Thyroid gland (tissue), 4 donors: ENCODE measurements around the gene ABCC6. TPM values are rescaled to one million over a fixed set of nuclear protein-coding genes. Genes with fewer than 3 reads are reported as not detected.
"Not testable (repeated sequence)": the region's sequence is repeated elsewhere in the genome, so short reads cannot be mapped to it uniquely, and the experiment has no call there.

Experiments used
- DNase-seq, 2 donors: peaks; one replicate each; pipeline ENCODE4 v3.0.0-alpha.2; 2019
- H3K27ac ChIP-seq, 3 donors: fragments of 200-600 bp; sonication (generic); 1 replicate in 2 of 3; 2 replicates in 1 of 3; pipeline ENCODE4 v1.5.1; 2016 to 2019; ENCODE audit warnings: mild to moderate bottlenecking in 1 of 3, moderate library complexity in 1 of 3
- H3K27me3 ChIP-seq: fragments of 200-600 bp; sonication (generic); one replicate; pipeline ENCODE4 v1.5.1; 2019
- H3K36me3 ChIP-seq, 2 donors: fragments of 200-600 bp; sonication (generic); one replicate each; pipeline ENCODE4 v1.5.1; 2016 to 2019
- H3K4me1 ChIP-seq, 2 donors: fragments of 200-600 bp; sonication (generic); one replicate each; pipeline ENCODE4 v1.5.1; 2017 to 2019
- H3K4me3 ChIP-seq, 3 donors: fragments of 200-600 bp; sonication (generic); replicated peaks in 1 of 3; 1 replicate in 2 of 3; 2 replicates in 1 of 3; pipeline ENCODE4 v1.5.1; 2016; ENCODE audit warnings: mild to moderate bottlenecking in 1 of 3
- H3K9me3 ChIP-seq: fragments of 200-600 bp; sonication (generic); one replicate; pipeline ENCODE4 v1.5.1; 2017
- WGBS, 2 donors: methylation state at CpG; one replicate each; pipeline ENCODE4 v1.1.5; 2017; 5-methylcytosine and 5-hydroxymethylcytosine counted together
- intact Hi-C: fragments of 100-400 bp; cut with DNase I; formaldehyde crosslinking; loops from one replicate; pipeline ENCODE4 v1.15.1; 2023
- total RNA-seq, 4 donors: library from RNA; depleted of rRNA; stranded (reverse); fragments of >200 nt; gene quantifications; one replicate each; pipeline ENCODE4 v1.2.3, GENCODE V29; 2016

Gene ABCC6
- 10 to 100 TPM in 3 of 4 donors, 1 to 10 TPM in 1; 4.8 to 17.7 (median 12.3) TPM for total RNA-seq

DNA sequence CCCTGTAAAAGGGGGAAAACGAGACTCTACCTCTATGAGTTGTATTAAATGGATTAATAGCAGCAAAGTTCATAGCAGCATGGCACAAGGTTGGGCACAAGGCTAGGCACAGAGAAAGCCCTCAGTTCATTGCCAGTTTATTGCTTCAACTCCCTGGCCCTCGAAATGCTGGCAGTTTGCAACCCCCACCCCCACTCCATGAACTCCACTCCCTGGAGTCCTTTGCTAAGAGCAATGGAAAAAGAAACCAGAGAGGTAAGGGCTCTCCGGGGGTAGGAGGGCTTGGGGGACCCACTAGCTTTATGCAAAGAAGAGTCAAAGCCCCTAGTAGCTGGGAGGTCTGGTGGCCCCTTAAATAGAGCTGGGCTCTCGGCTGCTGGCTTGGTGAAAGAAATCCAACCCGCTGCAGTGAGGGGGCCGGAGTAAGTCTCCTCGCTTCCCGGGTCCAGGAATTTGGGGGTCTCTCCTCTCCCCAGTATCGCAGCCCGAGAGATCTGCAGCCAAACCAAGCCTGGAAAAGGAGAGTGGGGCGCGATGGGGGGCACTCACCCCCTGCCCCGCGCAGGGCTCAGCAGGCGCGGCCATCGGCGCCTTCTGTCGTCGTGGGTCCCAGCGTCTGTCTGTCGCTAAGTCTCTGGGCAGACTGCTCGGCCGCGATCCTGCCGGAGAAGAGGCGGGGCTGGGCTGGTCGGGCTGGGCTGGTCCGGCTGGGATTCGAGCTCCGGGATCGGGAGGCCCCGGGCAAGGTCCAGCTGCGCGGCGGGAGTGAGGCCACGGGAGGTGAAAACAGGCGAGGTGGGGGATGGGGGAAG is at the start of gene ABCC6:
TSS of gene ABCC6 (minus strand) at position 645 of the 812 bp plus-strand sequence. CDS start at position 585, 60 bp downstream.
- H3K27me3 ChIP-seq, H3K27ac ChIP-seq, intact Hi-C loops, H3K9me3 ChIP-seq, DNase-seq, H3K4me1 ChIP-seq, H3K36me3 ChIP-seq: not testable (repeated sequence)
- peak within 1 kb of the TSS in 1 of 3 donors; percentile 21 for H3K4me3 ChIP-seq
- 7 to 16% methylated on average over 4 to 8 of the region's 38 CpGs for WGBS, 2 donors

DNA sequence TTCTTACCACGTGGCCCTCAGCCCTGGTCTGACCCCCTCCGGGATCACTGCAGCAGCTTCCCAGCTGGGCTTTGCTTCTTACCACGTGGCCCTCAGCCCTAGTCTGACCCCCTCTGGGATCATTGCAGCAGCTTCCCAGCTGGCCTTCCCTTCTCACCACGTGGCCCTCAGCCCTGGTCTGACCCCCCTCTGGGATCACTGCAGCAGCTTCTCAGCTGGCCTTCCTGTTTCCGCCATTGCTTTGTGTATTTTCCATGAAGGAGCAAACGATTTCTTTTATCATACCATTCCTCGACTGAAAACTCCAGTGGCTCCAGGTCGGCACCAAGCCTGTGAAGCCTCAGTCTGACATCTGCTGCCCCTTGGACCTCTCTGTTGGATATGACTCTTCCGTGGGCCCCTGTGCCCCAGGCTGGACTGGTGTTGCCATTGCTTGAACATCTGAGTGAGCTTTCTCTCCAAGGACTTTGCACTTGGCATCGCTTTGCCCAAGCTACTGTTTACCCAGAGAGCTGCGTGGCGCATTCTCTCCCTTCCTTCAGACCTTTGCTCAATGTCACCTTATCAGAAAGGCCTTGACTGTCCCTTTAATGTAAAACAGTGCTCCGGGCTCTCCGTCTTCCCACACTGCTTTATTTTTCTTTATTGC is 49.4 kb upstream of the ABCC6 start:
- no CpG with 5 or more reads among the region's 14 CpGs for WGBS, 2 donors
- H3K4me1 ChIP-seq, H3K4me3 ChIP-seq, H3K9me3 ChIP-seq, H3K27ac ChIP-seq, H3K27me3 ChIP-seq, H3K36me3 ChIP-seq, DNase-seq, intact Hi-C loops: not testable (repeated sequence)

DNA sequence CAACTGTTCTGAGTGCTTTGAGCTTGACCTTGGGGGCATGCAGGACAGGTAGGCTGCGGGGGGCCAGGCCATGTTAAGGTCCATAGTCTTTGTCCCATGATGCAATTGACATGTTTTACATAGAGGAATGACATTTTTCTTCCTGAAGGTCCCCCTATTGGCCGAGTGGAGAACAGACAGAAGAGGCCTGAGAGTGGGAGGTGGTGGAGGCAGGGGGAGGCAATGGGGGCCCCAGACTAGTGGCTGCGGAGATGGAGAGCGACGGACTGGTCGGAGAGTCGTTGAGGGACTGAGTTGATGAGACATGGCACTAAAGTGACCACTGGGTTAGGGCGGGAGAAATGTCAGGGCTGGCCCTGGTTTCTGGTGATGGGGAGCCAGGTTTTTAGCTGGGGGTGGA is 48.4 kb upstream of the ABCC6 start:
- H3K27me3 ChIP-seq, H3K27ac ChIP-seq, H3K9me3 ChIP-seq, DNase-seq, H3K36me3 ChIP-seq, H3K4me1 ChIP-seq, intact Hi-C loops, H3K4me3 ChIP-seq: not testable (repeated sequence)
- no CpG with 5 or more reads among the region's 8 CpGs for WGBS, 2 donors

- intact Hi-C loops, H3K4me1 ChIP-seq, H3K27ac ChIP-seq, H3K4me3 ChIP-seq, H3K36me3 ChIP-seq, H3K9me3 ChIP-seq, H3K27me3 ChIP-seq, DNase-seq: not testable (repeated sequence)
- WGBS, 2 donors, result 96 to 98% methylated on average over 5 to 9 of the region's 10 CpGs
Observed at GRCh38 chr16:16268185-16268808, 45.0 kb upstream of the ABCC6 start.

GRCh38 chr16:16267708-16268107 is 44.4 kb upstream of the ABCC6 start:
- H3K9me3 ChIP-seq, intact Hi-C loops, DNase-seq, H3K27ac ChIP-seq, H3K4me3 ChIP-seq, H3K36me3 ChIP-seq, H3K27me3 ChIP-seq, H3K4me1 ChIP-seq: not testable (repeated sequence)
- no CpG with 5 or more reads among the region's 3 CpGs for WGBS, 2 donors

DNA sequence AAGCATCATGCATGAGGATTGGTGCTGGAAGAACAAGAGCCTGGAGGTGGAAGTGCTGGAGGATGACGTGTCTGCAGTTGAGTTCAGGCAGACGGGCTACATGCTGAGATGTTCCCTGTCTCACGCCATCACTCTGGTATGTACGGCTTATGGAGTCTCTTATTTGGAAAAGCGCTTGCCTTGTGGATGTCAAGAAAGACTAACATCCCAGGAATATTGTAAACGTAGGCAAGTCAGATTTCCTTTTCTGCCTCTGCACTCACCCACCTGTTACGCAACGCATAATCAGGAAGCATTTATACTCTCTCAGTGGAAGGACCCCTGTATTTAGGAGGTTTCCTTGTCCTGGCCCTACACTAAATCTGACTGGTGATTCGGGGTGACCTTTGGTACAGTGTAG is 41.8 kb upstream of the ABCC6 start:
- H3K36me3 ChIP-seq, DNase-seq, intact Hi-C loops, H3K9me3 ChIP-seq, H3K4me1 ChIP-seq, H3K4me3 ChIP-seq, H3K27me3 ChIP-seq, H3K27ac ChIP-seq: not testable (repeated sequence)
- 94% methylated on average over 5 to 7 of the region's 9 CpGs for whole genome bisulfite sequencing, 2 donors

- H3K27me3 ChIP-seq, H3K36me3 ChIP-seq, intact Hi-C loops, H3K4me1 ChIP-seq, H3K9me3 ChIP-seq, DNase-seq, H3K4me3 ChIP-seq, H3K27ac ChIP-seq: not testable (repeated sequence)
- 89 to 100% methylated on average over 1 of the region's 2 CpGs for WGBS, 2 donors
Observed at GRCh38 chr16:16263947-16264346, 40.7 kb upstream of the ABCC6 start.

DNA sequence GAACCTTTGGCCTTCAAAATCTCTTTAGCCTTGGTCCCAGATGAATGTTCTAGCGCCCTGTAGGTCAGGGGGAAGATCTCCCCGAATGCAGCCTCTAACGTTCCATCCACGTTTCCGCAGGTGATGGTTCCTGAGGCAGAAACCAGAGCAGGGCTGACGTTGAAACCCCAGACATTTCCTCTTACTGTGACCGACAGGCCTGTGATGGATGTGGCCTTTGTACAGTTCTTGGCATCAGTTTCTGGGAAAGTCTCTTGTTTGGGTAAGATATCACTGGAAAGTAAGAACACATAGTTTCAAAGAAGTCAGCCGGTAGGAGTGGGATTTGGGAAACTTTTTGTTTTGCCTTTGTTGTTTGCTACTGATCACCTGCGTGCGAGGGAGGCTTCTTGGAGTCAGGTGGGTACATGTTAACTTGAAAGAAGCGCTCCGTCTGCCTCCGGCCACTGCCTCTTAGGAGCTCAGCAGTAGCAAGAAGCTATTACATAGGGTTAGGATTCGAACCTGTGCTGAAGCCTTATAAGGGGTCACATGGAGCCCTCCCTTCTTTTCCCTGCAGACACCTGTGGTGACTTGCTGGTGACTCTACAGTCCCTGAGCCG is 39.8 kb upstream of the ABCC6 start:
- intact Hi-C loops, H3K9me3 ChIP-seq, H3K27me3 ChIP-seq, H3K36me3 ChIP-seq, DNase-seq, H3K27ac ChIP-seq, H3K4me1 ChIP-seq, H3K4me3 ChIP-seq: not testable (repeated sequence)
- WGBS, 2 donors, result 89 to 92% methylated on average over 8 to 12 of the region's 15 CpGs

DNA sequence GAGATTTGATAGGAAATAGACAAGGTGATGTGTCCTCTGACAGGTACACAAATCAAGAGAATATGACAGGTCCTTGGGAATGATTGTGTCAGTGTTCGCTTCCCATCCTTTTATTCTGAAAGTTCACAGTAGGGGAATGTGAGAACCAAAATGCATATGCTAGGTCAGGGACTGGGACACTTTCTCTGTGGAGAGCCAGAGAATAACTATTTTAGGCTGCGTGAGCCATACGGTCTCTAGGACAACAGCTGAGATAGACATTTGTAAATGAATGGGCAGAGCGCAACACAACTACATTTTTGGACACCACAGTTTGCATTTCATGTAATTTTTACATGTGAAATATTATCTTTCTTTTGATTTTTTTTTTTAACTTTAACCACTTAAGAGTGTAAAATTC is 36.7 kb upstream of the ABCC6 start:
- H3K27ac ChIP-seq, H3K27me3 ChIP-seq, intact Hi-C loops, H3K4me1 ChIP-seq, H3K4me3 ChIP-seq, H3K9me3 ChIP-seq, H3K36me3 ChIP-seq, DNase-seq: not testable (repeated sequence)
- 100% methylated on average over 1 of the region's 4 CpGs for WGBS, 2 donors

DNA sequence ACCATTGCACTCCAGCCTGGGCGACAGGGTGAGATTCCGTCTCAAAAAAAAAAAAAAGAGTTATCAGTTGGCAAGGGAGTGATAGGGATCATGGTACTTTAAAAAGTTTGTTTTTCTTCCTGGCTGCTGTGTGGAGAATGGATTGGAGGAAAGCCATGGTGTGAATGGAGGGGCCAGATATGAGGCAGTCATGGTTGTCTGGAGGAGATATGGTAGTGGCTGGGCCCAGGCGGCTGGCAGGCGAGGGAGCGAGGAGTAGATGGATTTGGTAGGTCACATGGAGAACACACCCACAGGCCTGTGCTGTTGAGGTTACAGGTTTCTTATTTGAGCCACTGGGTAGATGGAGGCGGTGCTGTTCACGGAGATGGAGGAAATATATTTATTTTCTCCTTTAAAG is 35.5 kb upstream of the ABCC6 start:
- DNase-seq, H3K4me1 ChIP-seq, H3K27me3 ChIP-seq, H3K27ac ChIP-seq, H3K36me3 ChIP-seq, intact Hi-C loops, H3K4me3 ChIP-seq, H3K9me3 ChIP-seq: not testable (repeated sequence)
- whole genome bisulfite sequencing, 2 donors, result 88 to 89% methylated on average over 4 to 7 of the region's 7 CpGs

DNA sequence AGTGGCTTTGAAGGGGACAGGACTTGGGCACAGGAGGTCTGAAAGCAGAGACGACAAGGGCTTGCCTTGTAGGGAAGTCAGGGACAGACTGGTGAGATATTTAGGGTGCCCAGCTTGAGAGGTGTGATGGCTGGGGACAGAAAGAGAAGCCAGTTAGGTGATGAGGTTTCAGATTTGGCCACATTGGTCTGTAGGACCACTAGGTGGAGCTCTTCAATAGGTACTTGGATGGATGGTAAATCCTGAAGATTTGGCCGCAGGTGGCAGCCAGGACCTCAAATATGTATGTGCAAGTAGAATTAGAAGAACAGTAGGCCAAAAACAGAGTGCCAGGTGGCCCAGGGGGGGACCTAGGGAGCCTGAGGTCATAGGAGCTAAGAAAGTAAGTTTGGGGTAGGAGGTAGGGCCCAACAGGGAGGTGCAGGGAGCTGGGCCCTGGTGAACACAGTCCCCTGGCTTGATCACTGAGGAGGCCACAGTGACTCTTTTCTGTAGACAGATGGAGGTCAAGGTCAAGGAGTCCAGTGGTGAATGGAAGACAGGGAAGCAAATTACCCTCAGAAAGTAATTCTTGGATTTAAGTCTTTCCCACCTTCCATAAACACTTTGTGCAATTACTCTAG is 34.1 kb upstream of the ABCC6 start:
- H3K27ac ChIP-seq, H3K27me3 ChIP-seq, H3K4me1 ChIP-seq, intact Hi-C loops, H3K36me3 ChIP-seq, H3K9me3 ChIP-seq, H3K4me3 ChIP-seq, DNase-seq: not testable (repeated sequence)
- WGBS, 2 donors, result 45 to 64% methylated on average over 2 of the region's 2 CpGs

GRCh38 chr16:16252377-16252776 is 29.1 kb upstream of the ABCC6 start:
- no CpG with 5 or more reads among the region's 5 CpGs for WGBS, 2 donors
- H3K4me3 ChIP-seq, DNase-seq, H3K27ac ChIP-seq, H3K9me3 ChIP-seq, H3K4me1 ChIP-seq, H3K36me3 ChIP-seq, H3K27me3 ChIP-seq, intact Hi-C loops: not testable (repeated sequence)
